Bronchial epithelial cell (primary cell): ENCODE results near the gene PDSS2. TPM values are rescaled to one million over a fixed set of nuclear protein-coding genes. Genes with fewer than 3 reads are reported as not detected.
"Not testable (repeated sequence)": the region's sequence is repeated elsewhere in the genome, so short reads cannot be mapped to it uniquely, and the experiment has no call there.

Experiments
- DNase-seq: peaks from one replicate; pipeline ENCODE4 v3.0.0-alpha.2; 2010; ENCODE audit warnings: low read depth
- FAIRE-seq: peaks from 2 replicates; lab custom pipeline; 2011; peaks lifted over from hg19 to GRCh38; lab: Jason Lieb, UNC
- H3K27me3 ChIP-seq: 2 replicates; pipeline ENCODE4 v1.5.1; 2011; ENCODE audit warnings: low read length; ENCODE audit not compliant: control insufficient read depth, insufficient read depth
- H3K36me3 ChIP-seq: 2 replicates; pipeline ENCODE4 v1.5.1; 2011; ENCODE audit warnings: low read length; ENCODE audit not compliant: control insufficient read depth, insufficient read depth
- H3K4me3 ChIP-seq: 2 replicates; pipeline ENCODE4 v1.5.1; 2011; ENCODE audit warnings: mild to moderate bottlenecking, low read depth, low read length, control low read depth
- CTCF ChIP-seq: IDR thresholded peaks from 2 replicates; pipeline ENCODE4 v1.5.1; 2011; ENCODE audit warnings: mild to moderate bottlenecking, moderate library complexity, low read length, control low read depth, inconsistent platforms; ENCODE audit not compliant: insufficient read depth, severe bottlenecking
- total RNA-seq: library from RNA; depleted of rRNA; stranded (reverse); fragments of >200 nt; gene quantifications from 2 replicates; pipeline ENCODE4 v1.2.1, GENCODE V29; 2014

PDSS2 gene
- total RNA-seq, 1 donor from 2014 or later = 18.2 TPM

GRCh38 chr6:107118976-107119375 lies 340.4 kb downstream of the PDSS2 start:
- TF ChIP-seq CTCF = no peak
- Histone ChIP-seq H3K4me3 (no peak overlapping the region), H3K27me3 (no peaks in the 10 kb centered on the region), H3K36me3 (no peaks in the 10 kb centered on the region)
- DNase-seq (peak; percentile 9), FAIRE-seq (no peak)

GRCh38 chr6:107118540-107118939 lies 340.8 kb downstream of the PDSS2 start:
- not testable (repeated sequence) for H3K4me3 ChIP-seq, H3K36me3 ChIP-seq, H3K27me3 ChIP-seq, DNase-seq, FAIRE-seq

GRCh38 chr6:107116931-107117330 lies 342.4 kb downstream of the PDSS2 start:
- TF ChIP-seq CTCF = no peak
- DNase-seq (no peak), FAIRE-seq (no peak)
- no peaks in the 10 kb centered on the region for H3K27me3 ChIP-seq
- H3K36me3 ChIP-seq = no peaks in the 10 kb centered on the region
- no peak overlapping the region for H3K4me3 ChIP-seq

GRCh38 chr6:107116328-107116892 lies 343.0 kb downstream of the PDSS2 start:
- FAIRE-seq (no peak), DNase-seq (peak; percentile 54)
- Histone ChIP-seq H3K27me3 (no peaks in the 10 kb centered on the region), H3K4me3 (peak overlapping the region; percentile 58), H3K36me3 (no peaks in the 10 kb centered on the region)
- TF ChIP-seq CTCF = no peak

- TF ChIP-seq CTCF = no peak
- H3K4me3 ChIP-seq = peak overlapping the region; percentile 58
- DNase-seq = peak; percentile 36
- FAIRE-seq = no peak
- H3K27me3 ChIP-seq = no peaks in the 10 kb centered on the region
- no peaks in the 10 kb centered on the region for H3K36me3 ChIP-seq
Measured at GRCh38 chr6:107115695-107116327, 343.6 kb downstream of the PDSS2 start.

GRCh38 chr6:107114926-107115694 lies 344.3 kb downstream of the PDSS2 start, which contains the start of gene BEND3:
Gene BEND3, minus strand, starts transcription at chr6:107115515. Its CDS starts 16,230 bp downstream, at chr6:107099285.
- H3K36me3 ChIP-seq = no peaks in the 10 kb centered on the region
- DNase-seq (no peak), FAIRE-seq (no peak)
- no peaks in the 10 kb centered on the region for H3K27me3 ChIP-seq
- H3K4me3 ChIP-seq = peak within 1 kb of the TSS; percentile 58
- no peak for TF ChIP-seq CTCF
